Stomach smooth muscle (tissue), 2 donors: ENCODE results near the gene CYP20A1.
"Not testable (repeated sequence)": the region's sequence is repeated elsewhere in the genome, so short reads cannot be mapped to it uniquely, and the experiment has no call there.

Experiments used
- H3K27ac ChIP-seq: one replicate; pipeline ENCODE4 v1.7.0; 2013; ENCODE audit warnings: mild to moderate bottlenecking, low read length, inconsistent platforms
- H3K27me3 ChIP-seq, 2 donors: one replicate each; pipeline ENCODE4 v1.7.0; 2013; ENCODE audit warnings: low read length in 2 of 2; ENCODE audit not compliant: insufficient read depth in 2 of 2, control insufficient read depth in 1 of 2
- H3K36me3 ChIP-seq, 2 donors: one replicate each; pipeline ENCODE4 v1.7.0; 2013; ENCODE audit warnings: low read length in 2 of 2; ENCODE audit not compliant: control insufficient read depth in 2 of 2, insufficient read depth in 2 of 2
- H3K4me1 ChIP-seq: one replicate; pipeline ENCODE4 v1.7.0; 2013; ENCODE audit warnings: low read length; ENCODE audit not compliant: control insufficient read depth, insufficient read depth
- H3K4me3 ChIP-seq, 2 donors: one replicate each; pipeline ENCODE4 v1.7.0; 2013; ENCODE audit warnings: low read length in 2 of 2
- H3K9ac ChIP-seq, 2 donors: one replicate each; pipeline ENCODE4 v1.7.0; 2013; ENCODE audit warnings: low read length in 2 of 2, mild to moderate bottlenecking in 1 of 2
- H3K9me3 ChIP-seq, 2 donors: one replicate each; pipeline ENCODE4 v1.7.0; 2013; ENCODE audit warnings: low read length in 2 of 2; ENCODE audit not compliant: control insufficient read depth in 2 of 2
- donor health status: healthy.
- donor health status: Pancreatic carcinoma.

CYP20A1 gene, protein sequence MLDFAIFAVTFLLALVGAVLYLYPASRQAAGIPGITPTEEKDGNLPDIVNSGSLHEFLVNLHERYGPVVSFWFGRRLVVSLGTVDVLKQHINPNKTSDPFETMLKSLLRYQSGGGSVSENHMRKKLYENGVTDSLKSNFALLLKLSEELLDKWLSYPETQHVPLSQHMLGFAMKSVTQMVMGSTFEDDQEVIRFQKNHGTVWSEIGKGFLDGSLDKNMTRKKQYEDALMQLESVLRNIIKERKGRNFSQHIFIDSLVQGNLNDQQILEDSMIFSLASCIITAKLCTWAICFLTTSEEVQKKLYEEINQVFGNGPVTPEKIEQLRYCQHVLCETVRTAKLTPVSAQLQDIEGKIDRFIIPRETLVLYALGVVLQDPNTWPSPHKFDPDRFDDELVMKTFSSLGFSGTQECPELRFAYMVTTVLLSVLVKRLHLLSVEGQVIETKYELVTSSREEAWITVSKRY

DNA sequence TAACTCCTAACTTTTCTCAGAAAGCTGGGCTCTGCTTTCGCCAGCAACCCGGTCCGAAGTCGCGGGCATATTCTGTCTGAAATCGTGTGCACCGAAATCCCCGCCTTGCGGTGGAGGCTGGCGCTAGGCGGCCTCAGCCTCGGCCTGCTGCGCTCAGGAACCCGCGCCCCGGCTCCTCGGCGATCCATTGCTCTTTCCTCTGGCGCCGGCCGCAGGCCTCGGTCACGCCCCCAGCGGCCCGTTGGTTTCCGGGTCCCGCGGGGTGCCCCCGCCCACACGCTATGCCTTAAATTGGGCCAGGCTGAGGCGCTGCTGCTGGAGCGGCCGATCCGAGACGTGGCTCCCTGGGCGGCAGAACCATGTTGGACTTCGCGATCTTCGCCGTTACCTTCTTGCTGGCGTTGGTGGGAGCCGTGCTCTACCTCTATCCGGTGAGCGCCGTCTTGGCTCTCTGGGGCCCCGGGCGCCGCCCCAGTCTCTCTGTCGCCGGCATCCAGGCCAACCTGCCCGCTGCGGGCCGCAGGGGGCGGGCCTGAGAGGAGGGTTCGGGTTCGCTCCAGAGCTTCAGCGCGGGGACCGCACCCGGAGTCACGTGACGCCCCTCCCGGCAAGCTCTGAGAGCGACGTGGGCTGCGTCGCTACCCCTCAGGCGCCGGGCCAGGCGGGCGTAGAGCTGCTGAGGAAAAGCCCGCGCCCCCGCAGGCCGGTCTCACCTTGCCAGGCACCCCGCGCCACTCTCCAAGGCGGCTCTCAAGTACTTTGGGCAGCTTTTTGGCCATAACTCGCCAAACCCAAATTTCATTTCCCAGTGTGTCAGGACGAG lies at the start of gene CYP20A1:
Gene CYP20A1, plus strand, starts transcription at position 315 of the 823 bp plus-strand sequence. Its CDS starts 45 bp downstream, at position 360.
- Histone ChIP-seq H3K36me3 (peaks cover 0 to 4% of the 10 kb centered on the region in 2 donors), H3K9ac (peak within 1 kb of the TSS; percentile 85 to 96), H3K9me3 (no peaks in the 10 kb centered on the region), H3K4me1 (peaks cover 3% of the 10 kb centered on the region), H3K27me3 (no peaks in the 10 kb centered on the region), H3K4me3 (peak within 1 kb of the TSS; percentile 80 to 97), H3K27ac (peak within 1 kb of the TSS; percentile 92)

DNA sequence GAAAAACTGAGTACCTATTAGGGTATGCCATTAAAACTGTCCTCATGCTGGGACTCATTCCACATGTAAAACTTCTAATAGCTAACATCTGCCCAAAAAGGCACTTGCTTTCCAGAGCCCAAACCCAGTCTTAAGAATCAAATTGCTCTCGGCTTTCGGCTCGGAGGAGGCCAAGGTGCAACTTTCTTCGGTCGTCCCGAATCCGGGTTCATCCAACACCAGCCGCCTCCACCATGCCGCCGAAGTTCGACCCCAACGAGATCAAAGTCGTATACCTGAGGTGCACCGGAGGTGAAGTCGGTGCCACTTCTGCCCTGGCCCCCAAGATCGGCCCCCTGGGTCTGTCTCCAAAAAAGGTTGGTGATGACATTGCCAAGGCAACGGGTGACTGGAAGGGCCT lies 48.3 kb upstream of the CYP20A1 start:
- not testable (repeated sequence) for H3K9ac ChIP-seq, H3K27me3 ChIP-seq, H3K27ac ChIP-seq, H3K9me3 ChIP-seq, H3K4me1 ChIP-seq, H3K4me3 ChIP-seq
- peaks cover 16 to 21% of the 10 kb centered on the region in 2 donors for H3K36me3 ChIP-seq

DNA sequence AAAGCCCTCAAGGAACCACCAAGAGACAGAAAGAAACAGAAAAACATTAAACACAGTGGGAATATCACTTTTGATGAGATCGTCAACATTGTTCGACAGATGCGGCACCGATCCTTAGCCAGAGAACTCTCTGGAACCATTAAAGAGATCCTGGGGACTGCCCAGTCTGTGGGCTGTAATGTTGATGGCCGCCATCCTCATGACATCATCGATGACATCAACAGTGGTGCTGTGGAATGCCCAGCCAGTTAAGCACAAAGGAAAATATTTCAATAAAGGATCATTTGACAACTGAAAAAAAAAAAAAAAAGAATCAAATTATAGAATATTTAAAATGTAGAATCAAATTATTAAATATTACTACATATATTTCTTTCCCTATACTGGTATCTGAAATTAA lies 47.8 kb upstream of the CYP20A1 start:
- not testable (repeated sequence) for H3K9ac ChIP-seq, H3K9me3 ChIP-seq, H3K27me3 ChIP-seq, H3K4me3 ChIP-seq, H3K27ac ChIP-seq, H3K4me1 ChIP-seq
- peaks cover 11 to 20% of the 10 kb centered on the region in 2 donors for H3K36me3 ChIP-seq

DNA sequence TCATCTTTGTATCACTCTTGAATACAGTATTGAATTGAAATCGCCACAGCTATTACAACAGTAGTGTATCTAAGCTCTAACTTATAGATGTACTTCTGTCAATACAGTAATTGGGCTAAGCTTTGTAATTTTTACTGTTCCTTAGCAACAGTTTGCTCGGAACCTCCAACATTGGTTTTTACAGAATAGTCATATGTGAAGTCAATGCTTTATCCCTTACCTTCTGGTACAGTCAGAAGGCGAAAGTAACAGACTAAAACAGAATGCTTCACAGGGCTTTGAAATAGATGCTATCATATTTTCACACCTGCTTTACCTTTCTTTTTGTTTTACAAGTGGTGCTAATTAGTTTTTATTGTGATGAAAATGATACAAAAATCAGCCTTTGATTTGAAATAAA lies 46.9 kb upstream of the CYP20A1 start:
- Histone ChIP-seq H3K27ac (no peak overlapping the region), H3K4me1 (no peaks in the 10 kb centered on the region), H3K4me3 (no peak overlapping the region), H3K36me3 (peaks cover 11 to 20% of the 10 kb centered on the region in 2 donors), H3K27me3 (no peaks in the 10 kb centered on the region), H3K9me3 (no peaks in the 10 kb centered on the region), H3K9ac (no peak overlapping the region)

DNA sequence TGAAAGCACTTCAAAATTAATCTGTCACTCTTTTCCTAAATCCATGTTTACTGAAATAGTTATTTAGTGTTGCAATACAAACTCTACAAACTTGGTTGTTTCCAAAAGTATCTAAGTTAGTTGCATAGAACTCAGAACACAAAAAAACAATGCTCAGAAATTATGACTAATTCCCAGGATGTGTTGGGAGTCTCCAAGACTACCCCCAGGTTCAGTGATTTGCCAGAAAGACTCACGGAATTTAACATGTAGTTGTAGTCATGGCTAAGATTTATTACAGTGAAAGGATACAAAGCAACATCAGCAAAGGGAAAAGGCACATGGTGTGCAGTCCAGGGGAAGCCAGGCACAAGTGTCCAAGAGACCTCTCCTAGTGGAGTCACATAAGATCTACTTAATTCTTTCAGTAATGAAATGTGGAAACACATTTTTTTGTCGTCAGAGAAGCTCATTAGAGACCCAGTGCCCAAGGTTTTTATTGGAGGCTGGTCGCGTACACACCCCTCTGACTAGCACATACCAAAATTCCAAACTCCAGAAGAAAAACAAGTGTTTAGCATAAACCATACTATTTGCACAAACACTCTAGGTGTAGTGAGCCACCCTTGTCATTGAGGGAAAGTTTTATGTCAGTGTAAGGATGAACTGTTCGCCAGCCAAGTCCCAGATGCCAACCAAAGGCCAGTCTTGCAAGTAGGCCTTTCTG lies 43.3 kb upstream of the CYP20A1 start:
- Histone ChIP-seq H3K27me3 (no peaks in the 10 kb centered on the region), H3K4me3 (no peak overlapping the region), H3K36me3 (peaks cover 7 to 17% of the 10 kb centered on the region in 2 donors), H3K9ac (no peak overlapping the region), H3K9me3 (no peaks in the 10 kb centered on the region), H3K27ac (no peak overlapping the region), H3K4me1 (no peaks in the 10 kb centered on the region)

DNA sequence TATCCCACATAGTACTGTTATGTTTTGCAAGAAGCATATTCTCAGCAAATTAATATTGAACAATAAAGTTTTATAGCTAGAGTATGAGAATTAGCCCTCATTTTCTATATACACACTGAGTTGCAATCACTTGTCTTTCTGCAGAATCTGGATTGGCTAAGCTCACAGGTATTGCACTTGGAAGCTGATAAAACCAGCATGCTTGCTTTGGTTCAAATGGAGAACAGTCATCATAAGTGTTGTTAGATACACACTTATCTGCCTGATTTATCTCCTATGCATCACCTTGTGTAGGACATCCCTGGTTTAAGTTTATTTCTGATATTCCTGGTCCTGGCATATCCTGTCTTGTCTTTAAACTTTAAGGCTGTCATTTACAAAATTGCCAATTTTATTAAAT lies 38.0 kb upstream of the CYP20A1 start:
- no peaks in the 10 kb centered on the region for H3K27me3 ChIP-seq

DNA sequence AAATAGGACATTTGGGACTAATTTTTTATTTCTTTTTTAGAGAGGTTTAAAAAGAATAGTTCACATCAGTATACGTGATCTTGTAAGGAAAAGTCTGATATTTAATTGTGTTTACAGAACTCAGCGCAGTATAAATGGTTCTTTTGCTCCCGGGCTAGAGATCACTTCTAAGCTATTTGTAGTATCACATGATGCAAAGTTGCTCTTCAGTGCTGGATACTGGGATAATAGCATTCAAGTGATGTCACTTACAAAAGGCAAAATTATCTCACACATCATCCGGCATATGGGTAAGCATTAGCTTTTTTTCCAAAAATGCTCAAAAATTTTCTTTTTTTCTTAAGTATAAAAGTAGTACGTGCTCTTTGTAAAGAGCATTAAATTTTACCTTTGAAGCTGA lies 37.4 kb upstream of the CYP20A1 start:
- no peaks in the 10 kb centered on the region for H3K4me1 ChIP-seq
- H3K4me3 ChIP-seq, result no peak overlapping the region
- no peaks in the 10 kb centered on the region for H3K9me3 ChIP-seq
- H3K9ac ChIP-seq, result no peak overlapping the region
- H3K36me3 ChIP-seq, result peaks cover 6 to 10% of the 10 kb centered on the region in 2 donors
- no peaks in the 10 kb centered on the region for H3K27me3 ChIP-seq
- H3K27ac ChIP-seq, result no peak overlapping the region

More for the DNA sequence above, 38.0 kb upstream of the CYP20A1 start:
- H3K9ac ChIP-seq, result no peak overlapping the region
- H3K9me3 ChIP-seq, result no peaks in the 10 kb centered on the region
- no peak overlapping the region for H3K4me3 ChIP-seq
- H3K36me3 ChIP-seq, result peaks cover 6% of the 10 kb centered on the region in 2 donors
- H3K27ac ChIP-seq, result no peak overlapping the region
- H3K4me1 ChIP-seq, result no peaks in the 10 kb centered on the region

DNA sequence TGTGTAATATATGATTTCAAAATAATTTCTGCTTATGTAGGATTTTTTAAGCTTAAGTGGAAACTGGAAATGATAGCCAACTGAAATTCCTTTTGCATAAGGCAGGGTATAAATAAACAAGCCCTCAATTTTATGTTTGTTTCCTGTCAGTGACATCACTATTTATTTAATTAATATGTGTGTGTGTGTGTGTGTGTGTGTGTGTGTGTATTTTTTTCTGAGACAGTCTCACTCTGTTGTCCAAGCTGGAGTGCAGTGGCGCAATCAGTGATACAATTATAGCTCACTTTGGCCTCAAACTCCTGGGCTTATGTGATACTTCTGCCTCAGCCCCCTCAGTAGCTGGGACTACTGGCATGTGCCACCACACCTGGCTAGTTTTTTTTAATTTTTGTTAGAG lies 29.3 kb upstream of the CYP20A1 start:
- Histone ChIP-seq H3K27ac (no peak overlapping the region), H3K4me1 (no peaks in the 10 kb centered on the region), H3K4me3 (no peak overlapping the region), H3K36me3 (peaks cover 9 to 12% of the 10 kb centered on the region in 2 donors), H3K9me3 (no peaks in the 10 kb centered on the region), H3K9ac (no peak overlapping the region), H3K27me3 (no peaks in the 10 kb centered on the region)

DNA sequence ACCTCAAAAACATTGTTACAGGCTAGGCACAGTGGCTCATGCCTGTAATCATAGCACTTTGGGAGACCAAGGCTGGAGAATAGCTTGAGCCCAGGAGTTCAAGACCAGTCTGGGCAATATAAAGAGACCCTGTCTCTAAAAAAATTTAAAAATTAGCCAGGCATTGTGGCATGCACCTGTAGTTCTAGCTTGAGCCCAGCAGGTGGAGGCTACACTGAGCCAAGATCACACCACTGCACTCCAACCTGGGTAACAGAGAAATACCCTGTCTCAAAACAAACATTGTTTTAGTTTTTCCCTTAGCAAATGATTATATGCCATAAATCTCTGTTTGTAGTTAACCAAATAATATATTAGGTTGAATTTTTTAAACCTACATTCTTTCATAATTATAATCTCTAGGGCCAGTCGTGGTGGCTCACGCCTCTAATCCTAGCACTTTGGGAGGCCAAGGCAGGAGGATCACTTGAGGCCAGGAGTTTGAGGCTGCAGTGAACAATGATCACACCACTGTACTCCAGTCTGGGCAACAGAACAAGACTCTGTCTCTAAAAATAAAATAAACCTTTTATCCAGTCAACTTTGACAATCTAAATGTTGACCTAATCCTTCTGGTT lies 13.3 kb upstream of the CYP20A1 start:
- no peaks in the 10 kb centered on the region for H3K4me1 ChIP-seq
- H3K9ac ChIP-seq, result no peak overlapping the region
- H3K4me3 ChIP-seq, result no peak overlapping the region
- no peaks in the 10 kb centered on the region for H3K27me3 ChIP-seq
- H3K36me3 ChIP-seq, result no peaks in the 10 kb centered on the region
- H3K27ac ChIP-seq, result no peak overlapping the region
- H3K9me3 ChIP-seq, result no peaks in the 10 kb centered on the region

DNA sequence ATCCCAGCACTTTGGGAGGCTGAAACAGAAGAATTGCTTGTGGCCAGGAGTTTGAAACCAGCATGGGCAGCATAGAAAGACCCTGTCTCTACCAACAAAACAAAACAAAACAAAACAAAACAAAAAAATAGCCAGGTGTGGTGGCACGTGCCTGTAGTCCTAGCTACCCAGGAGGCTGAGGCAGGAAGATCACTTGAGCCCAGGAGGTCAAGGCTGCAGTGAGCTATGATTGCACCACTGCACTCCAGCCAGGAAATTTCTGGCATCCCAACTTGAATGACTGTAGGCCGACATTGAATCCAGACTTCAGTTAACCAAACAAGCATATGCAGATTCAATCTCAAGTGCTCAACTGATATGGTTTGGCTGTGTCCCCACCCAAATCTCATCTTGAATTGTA lies 9.1 kb upstream of the CYP20A1 start:
- H3K4me3 ChIP-seq, H3K36me3 ChIP-seq, H3K9me3 ChIP-seq, H3K27me3 ChIP-seq, H3K4me1 ChIP-seq, H3K27ac ChIP-seq, H3K9ac ChIP-seq: not testable (repeated sequence)
